SK-N-MC (cell line): ENCODE data around the gene NME9.

Experiments used
- DNase-seq: peaks from one replicate; pipeline ENCODE4 v3.0.0-alpha.2; 2011; ENCODE audit warnings: low read depth, low spot score
- H3K27ac ChIP-seq: fragments of 200-600 bp; sonication (generic); 2 replicates; pipeline ENCODE4 v1.5.1; 2016; ENCODE audit warnings: mixed run types
- H3K36me3 ChIP-seq: fragments of 200-600 bp; sonication (generic); 2 replicates; pipeline ENCODE4 v1.6.1; 2017; ENCODE audit warnings: antibody characterized with exemption, low read length, mixed read lengths; ENCODE audit not compliant: insufficient read depth
- H3K4me3 ChIP-seq: fragments of 200-600 bp; sonication (generic); 2 replicates; pipeline ENCODE4 v1.5.1; 2016
- H3K9ac ChIP-seq: fragments of 200-600 bp; sonication (generic); 2 replicates; pipeline ENCODE4 v1.8.0; 2017; ENCODE audit warnings: mixed run types, mixed read lengths; ENCODE audit not compliant: insufficient read length
- H3K9me3 ChIP-seq: fragments of 200-600 bp; sonication (generic); 2 replicates; pipeline ENCODE4 v1.6.1; 2017; ENCODE audit warnings: low read depth, mild to moderate bottlenecking, antibody characterized with exemption, low read length, moderate library complexity, mixed read lengths
- EZH2 ChIP-seq: fragments of 200-600 bp; sonication (generic); IDR thresholded peaks from one replicate; pipeline ENCODE4 v1.6.1; 2017; ENCODE audit warnings: antibody characterized with exemption
- FOXP2 ChIP-seq: optimal IDR thresholded peaks from 2 replicates; pipeline ENCODE3; 2011; ENCODE audit warnings: mild to moderate bottlenecking, moderate library complexity; ENCODE audit not compliant: insufficient read depth; ENCODE audit errors: extremely low read length, control extremely low read depth
- POLR2AphosphoS5 ChIP-seq: IDR thresholded peaks from 2 replicates; pipeline ENCODE4 v1.6.1; 2012; ENCODE audit warnings: mild to moderate bottlenecking, low read depth, low read length, borderline replicate concordance

Gene NME9

DNA sequence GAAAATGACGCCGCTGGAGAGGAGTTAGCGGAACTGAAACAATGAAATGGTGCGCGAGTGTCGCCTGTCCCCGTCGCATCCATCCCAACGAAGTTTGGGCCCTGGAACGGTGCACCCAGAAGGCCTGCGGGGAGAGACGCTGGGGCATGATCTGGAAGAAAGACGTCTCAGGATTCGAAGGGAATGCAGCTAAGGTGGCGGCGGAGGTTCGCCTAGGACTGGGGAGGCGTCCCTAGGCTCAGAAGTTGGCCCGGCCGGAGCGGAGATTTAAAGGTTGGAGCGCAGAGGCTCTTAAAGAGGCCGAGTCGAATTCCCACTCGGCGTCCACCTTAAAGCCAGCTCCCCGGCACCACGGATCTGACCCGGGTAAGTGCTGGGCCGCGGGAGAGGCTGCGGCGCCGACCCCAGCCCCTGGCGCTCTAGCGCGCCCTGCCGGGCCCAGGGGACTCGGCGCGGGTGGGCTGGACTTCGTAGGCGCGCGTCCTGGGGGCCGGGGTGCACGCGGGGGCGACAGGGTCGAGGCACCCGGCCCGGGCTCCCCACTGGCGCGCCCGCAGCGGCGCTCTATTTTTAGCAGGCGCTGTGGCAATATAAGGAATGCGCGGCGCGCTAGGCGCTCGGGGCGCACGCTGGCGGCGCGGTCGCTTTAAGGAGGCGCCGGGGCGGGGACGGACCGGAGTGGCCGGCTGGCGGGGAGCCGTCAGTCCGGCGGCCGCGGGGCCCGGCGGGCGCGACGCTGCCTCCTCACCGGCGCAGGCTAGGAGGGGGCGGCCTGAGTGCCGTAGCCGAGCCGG lies 18.5 kb upstream of the NME9 start, which contains the start of gene MRAS:
MRAS (plus strand) TSS at position 620 of the 794 bp plus-strand sequence. CDS start 24,305 bp downstream, outside the sequence.
- Histone ChIP-seq H3K27ac (no peak within 1 kb of the TSS), H3K9me3 (no peaks in the 10 kb centered on the region), H3K4me3 (peak within 1 kb of the TSS; percentile 62), H3K9ac (no peak within 1 kb of the TSS), H3K36me3 (no peaks in the 10 kb centered on the region)
- DNase-seq, result no peak
- peak; percentile 75 for TF ChIP-seq EZH2
- no peak for TF ChIP-seq FOXP2

DNA sequence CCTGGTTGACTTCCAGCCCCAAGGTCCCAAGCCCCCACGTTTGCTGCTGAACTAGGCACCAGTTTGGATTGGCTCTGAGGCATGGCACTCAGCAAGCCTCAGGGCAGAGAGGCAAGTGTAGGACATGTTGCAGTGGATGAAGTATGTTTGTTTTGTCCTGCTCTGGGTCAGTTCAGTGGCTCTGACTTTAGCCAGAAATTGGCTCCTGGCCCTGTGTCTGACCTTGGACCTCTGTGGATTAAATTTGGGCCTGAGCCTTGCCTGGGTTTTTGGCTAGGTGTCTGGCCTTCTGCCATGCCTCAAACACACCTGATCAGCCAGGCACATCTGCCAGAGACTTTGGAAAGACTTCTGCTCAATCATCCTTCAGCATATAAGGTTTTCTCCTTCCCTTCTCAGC lies 15.1 kb upstream of the NME9 start:
- Histone ChIP-seq H3K4me3 (no peak overlapping the region), H3K27ac (no peak overlapping the region), H3K9ac (no peak overlapping the region), H3K9me3 (no peaks in the 10 kb centered on the region), H3K36me3 (no peaks in the 10 kb centered on the region)
- TF ChIP-seq FOXP2 (no peak), POLR2AphosphoS5 (no peak), EZH2 (no peak)
- no peak for DNase-seq

DNA sequence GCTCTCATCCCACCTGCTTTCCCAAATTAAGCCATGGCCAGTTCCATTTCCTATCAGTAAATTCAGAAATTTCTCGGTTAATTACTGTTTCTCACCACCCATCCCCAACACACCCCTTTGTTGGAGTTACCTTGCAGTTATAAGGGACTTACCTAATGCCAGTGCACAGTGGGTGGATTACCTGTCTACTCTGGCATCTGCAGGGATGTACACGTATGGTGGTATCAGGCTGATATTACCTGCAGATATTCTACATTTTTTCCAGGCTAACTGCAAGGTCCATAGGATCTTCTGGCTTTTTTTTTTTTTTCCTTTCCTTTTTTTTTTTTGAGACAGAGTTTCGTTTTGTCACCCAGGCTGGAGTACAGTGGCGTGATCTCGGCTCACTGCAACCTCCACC lies 10.9 kb upstream of the NME9 start:
- H3K36me3 ChIP-seq, result no peaks in the 10 kb centered on the region
- TF ChIP-seq POLR2AphosphoS5, result no peak
- TF ChIP-seq EZH2, result no peak
- no peak for TF ChIP-seq FOXP2
- no peak overlapping the region for H3K9ac ChIP-seq
- H3K9me3 ChIP-seq, result no peaks in the 10 kb centered on the region
- H3K4me3 ChIP-seq, result no peak overlapping the region
- H3K27ac ChIP-seq, result no peak overlapping the region
- no peak for DNase-seq

DNA sequence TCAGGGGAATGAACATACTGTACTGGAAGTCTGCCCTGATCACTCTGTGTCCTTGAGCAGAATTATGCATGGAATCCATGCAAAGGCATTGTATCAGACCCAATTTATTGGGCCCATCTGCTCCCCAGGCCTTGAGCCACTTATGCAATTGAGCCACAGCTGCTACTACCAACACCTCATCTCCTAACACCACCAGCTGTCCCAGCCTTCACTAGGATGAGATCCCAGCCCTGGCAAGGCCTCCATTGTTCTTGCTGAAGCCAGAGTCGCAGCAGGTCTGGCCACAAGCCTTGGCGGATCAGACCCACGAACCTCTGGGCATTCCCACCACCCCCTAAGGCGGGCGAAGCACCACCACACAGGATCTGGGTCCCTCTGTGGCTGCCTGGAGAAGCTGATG lies 9.2 kb upstream of the NME9 start:
- Histone ChIP-seq H3K9me3 (no peaks in the 10 kb centered on the region), H3K27ac (no peak overlapping the region), H3K36me3 (no peaks in the 10 kb centered on the region), H3K9ac (no peak overlapping the region), H3K4me3 (no peak overlapping the region)
- DNase-seq, result no peak
- TF ChIP-seq EZH2, result no peak
- no peak for TF ChIP-seq POLR2AphosphoS5
- TF ChIP-seq FOXP2, result no peak

DNA sequence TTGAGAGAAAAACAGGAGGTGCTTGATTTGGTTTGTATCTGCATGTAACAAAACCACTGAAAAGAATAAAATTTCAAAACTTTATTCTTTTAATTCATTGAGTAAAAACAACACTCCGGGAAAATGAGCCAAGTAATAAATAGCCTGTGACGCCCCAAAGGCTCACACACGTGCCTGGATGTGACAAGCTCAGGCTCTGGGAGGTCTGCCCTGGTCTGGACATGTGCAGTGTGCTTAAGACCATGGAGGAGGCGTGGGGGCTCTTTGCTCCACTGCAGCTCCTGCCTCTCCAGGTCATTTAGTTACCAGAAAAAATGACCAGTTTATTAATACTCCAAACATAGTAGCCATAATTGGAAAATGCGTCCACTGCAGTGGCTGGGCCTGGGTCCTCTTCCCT lies 8.6 kb upstream of the NME9 start:
- no peak overlapping the region for H3K9ac ChIP-seq
- DNase-seq, result no peak
- no peak overlapping the region for H3K4me3 ChIP-seq
- no peaks in the 10 kb centered on the region for H3K9me3 ChIP-seq
- TF ChIP-seq EZH2 (no peak), POLR2AphosphoS5 (no peak), FOXP2 (no peak)
- no peak overlapping the region for H3K27ac ChIP-seq
- no peaks in the 10 kb centered on the region for H3K36me3 ChIP-seq

DNA sequence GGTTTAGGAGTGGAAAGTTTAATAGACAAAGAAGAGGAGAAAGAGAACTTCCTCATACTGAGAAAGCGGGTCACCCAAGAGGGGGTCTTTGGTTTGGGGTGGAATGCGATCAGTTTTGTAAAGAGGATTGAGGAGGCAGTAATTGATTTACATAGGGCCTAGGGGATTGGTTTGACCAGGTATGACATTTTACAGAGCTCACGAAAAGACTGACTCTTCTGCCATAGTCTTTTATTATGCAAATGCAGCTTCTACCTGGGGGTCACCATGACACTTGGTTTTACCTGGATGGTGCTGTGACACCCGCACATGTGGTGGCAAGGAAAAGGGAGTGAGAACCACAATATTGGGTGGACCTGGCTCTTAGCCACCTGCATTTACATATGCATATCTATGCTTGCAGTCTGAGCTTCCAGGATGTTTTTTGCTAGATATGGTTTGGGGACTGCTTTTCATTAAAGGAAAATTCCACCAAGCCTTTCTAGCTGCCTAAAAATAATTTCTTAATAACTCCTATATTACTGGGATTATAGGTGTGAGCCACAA lies 6.9 kb upstream of the NME9 start:
- Histone ChIP-seq H3K27ac (no peak overlapping the region), H3K36me3 (no peaks in the 10 kb centered on the region), H3K9me3 (no peaks in the 10 kb centered on the region), H3K9ac (no peak overlapping the region), H3K4me3 (no peak overlapping the region)
- no peak for DNase-seq
- TF ChIP-seq FOXP2, result no peak
- no peak for TF ChIP-seq EZH2
- no peak for TF ChIP-seq POLR2AphosphoS5

DNA sequence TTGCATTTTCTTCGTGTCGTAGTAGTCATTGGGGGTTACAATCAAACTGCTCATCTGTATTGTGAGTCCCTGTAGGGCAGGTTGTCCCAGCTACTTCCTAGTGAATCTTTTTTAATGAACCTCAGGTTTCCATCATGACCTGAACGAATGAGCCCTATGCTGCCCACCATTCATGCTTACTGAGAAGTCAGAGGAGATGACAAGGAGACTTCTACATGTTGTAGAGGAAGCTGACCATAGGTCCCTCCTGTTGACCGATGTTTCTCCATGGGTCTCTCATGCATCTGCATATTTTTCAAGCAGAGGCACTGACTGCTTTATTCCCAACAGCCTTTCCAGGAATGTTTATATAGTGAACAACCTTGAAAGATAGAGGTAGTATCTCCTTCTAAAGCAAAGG lies 5.0 kb upstream of the NME9 start:
- H3K27ac ChIP-seq, result no peak overlapping the region
- no peak for DNase-seq
- no peaks in the 10 kb centered on the region for H3K9me3 ChIP-seq
- no peaks in the 10 kb centered on the region for H3K36me3 ChIP-seq
- H3K4me3 ChIP-seq, result no peak overlapping the region
- H3K9ac ChIP-seq, result no peak overlapping the region
- TF ChIP-seq EZH2 (no peak), FOXP2 (no peak), POLR2AphosphoS5 (no peak)

DNA sequence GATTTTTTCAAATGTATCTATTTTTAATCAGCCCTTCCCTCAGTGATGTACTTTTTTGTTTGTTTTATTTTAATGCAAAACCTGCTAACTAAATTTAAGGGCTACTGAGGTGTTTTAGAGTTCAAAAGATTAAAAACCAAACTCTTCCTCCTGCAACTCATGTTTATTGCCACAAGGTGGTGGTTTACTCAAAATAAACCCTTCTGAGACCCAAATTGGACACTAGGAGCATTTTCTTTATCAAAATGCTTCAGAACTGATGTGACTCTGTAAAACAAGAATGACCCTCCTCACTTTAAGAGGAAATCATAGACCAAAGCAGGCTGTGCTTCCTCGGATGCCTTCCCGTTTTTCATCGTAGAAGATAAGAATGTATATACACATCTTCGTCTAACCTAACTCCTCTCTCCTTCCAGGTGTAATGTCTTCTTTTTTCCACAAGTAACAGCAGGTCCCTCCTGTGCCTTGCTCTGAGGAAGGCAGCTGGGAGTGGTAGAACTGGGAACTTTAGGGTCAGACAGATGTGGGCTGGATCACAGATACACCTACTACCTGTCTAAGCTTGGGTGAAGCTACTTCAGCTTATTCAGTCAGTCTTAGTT lies 2.9 kb upstream of the NME9 start:
- Histone ChIP-seq H3K9me3 (no peaks in the 10 kb centered on the region), H3K36me3 (no peaks in the 10 kb centered on the region), H3K4me3 (no peak overlapping the region), H3K9ac (no peak overlapping the region), H3K27ac (no peak overlapping the region)
- no peak for DNase-seq
- TF ChIP-seq EZH2 (no peak), FOXP2 (no peak), POLR2AphosphoS5 (no peak)
